ENCODE data around the gene SLCO1C1.

GRCh38 chr12:20778969-20779368, 83.8 kb downstream of the SLCO1C1 start:
- TF ChIP-seq CTCF (IDR thresholded peaks at IDR 0.05) = no peak
- no peak for TF ChIP-seq USF2 (IDR thresholded peaks at IDR 0.05; ENCODE audit: borderline replicate concordance, low read depth, low read length)
- TF ChIP-seq RAD21 (IDR thresholded peaks at IDR 0.05; ENCODE audit: low read length) = no peak
- TF ChIP-seq NRF1 (IDR thresholded peaks at IDR 0.05; ENCODE audit: low read depth, low read length) = no peak
- TF ChIP-seq POLR2AphosphoS5 (IDR thresholded peaks at IDR 0.05; ENCODE audit: low read depth, low read length) = no peak
